HG03432 (cell line): ENCODE results near the gene UAP1.

Experiments used
- ATAC-seq: cut with Tn5 transposase; IDR thresholded peaks from one replicate; pipeline ENCODE4 v1.9.1; 2021; ENCODE audit warnings: mild to moderate bottlenecking, moderate library complexity; ENCODE audit not compliant: unreplicated experiment

Gene UAP1

DNA sequence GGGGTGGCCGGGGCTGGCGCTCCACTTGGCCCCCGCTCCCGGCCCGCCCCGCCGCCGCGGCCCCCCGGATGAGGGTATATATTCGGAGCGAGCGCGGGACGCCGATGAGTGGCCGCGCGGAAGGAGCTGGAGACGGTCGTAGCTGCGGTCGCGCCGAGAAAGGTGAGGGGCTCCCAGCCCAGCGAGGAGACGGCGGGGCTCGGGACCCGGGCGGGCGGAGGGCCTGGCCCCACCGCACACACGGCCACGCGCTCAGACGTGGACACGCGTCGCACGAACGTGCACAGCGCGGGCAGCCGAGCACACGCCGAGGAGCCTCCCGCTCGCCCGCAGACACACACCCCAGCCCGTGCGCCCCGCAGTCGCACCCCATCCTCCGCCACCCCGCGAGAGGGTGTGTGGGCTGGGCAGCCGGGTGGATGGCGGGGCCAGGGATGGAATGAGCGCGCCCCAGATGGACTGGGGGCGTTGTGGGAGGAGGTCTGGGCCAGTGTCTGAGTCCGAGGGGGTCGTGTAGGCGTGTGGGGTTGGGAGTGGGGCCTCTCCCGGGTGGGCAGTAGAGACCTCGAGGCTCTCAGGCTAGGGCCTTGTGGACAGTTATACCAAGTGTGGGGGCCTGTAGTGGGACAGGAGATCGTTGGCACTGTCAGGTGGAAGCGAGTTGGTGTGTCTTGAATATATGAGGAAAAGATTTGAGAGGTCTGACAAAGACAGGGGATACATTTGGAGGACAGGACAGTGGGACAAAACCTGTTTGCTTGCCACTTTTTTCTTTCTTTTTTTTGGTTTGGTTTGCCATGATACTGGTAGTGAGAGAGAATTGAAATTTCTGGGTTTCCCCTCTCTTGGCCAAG lies at the start of gene UAP1:
Gene UAP1 (plus strand): TSS at position 107 of the 854 bp plus-strand sequence. CDS start 4,347 bp downstream, outside the sequence.
- peak; percentile 43 for ATAC-seq

DNA sequence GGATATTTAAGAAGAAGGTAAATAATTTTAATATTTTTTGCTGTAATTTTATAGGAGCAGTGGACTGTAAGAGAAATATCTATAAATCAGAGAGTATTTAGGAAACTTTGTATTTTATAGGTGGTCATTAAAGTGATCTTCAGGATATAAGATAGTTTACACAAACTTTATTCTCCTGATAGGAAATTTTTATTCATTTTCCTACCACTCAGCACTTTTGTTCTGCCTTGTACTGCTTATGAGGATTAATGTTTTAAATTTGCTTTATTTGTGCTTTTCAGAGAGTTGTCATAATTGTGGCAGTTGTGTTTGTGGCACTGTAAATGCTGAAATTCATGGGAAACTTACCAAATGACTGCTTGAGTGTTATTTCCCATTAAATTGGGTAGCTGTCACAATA lies 34.2 kb upstream of the UAP1 start:
- no peak for ATAC-seq

DNA sequence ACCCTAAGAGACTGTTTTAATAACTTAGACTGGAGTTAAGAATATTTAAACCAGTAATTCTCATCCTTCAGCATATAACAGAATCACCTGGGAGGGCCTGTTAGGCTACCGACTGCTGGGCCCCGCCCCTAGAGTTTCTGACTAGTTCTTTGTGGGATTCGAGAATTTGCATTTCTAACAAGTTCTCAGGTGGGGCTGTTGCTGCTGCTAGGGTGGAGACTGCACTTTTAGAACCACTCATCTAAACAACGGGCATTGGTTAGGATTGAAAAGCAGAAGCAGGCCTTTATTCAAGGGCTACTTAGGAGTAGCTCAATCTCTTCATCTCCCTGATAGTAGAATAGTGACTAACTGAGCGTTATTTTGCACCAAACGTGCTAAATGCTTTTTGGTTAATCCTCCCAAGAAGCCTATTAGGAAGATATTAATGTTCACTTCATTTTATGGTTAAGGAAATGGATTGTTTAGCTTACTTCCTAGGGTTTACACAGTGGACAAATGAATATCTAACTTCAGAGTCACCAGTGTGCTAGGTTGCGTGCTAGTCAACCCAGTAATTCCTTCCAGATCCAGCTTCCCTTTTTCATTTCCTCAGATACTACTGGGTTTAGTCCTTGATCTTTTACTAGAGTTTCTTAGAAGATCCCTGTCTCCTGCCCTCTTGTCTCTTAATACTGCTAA lies 31.1 kb upstream of the UAP1 start:
- ATAC-seq, result peak; percentile 96

DNA sequence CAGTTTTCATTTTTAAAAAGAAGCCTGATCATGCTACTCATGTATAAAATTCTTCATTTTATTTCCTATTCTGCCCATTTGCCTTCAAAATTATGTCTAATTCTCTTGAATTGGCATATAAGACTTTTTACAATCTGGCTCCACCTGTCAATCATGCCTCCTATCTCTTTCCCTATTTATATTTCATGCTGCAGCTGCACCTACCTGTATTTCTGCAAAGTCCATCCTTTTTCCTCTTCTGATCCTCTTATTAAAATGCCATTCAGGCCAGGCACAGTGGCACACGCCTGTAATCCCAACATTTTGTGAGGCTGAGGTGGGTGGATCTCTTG lies 30.6 kb upstream of the UAP1 start:
- ATAC-seq, result no peak

DNA sequence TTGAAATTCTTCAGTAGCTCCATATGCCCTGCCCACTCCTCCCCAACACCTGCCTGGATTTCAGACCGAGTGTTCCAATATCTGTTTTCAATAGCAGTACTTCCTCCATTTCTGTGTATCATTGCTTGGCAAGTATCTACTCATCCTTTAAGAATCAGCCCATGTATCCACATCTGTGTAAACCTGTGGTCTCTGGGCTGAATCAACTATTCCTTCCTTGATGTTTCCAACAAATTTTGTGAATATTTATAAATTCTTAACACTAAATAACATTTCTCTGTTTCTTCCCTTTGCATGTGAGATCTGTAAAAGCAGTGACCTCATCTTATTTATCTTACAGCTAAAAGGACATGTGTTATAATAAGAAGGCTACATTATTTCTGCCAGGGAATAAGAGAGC lies 26.0 kb upstream of the UAP1 start:
- no peak for ATAC-seq

DNA sequence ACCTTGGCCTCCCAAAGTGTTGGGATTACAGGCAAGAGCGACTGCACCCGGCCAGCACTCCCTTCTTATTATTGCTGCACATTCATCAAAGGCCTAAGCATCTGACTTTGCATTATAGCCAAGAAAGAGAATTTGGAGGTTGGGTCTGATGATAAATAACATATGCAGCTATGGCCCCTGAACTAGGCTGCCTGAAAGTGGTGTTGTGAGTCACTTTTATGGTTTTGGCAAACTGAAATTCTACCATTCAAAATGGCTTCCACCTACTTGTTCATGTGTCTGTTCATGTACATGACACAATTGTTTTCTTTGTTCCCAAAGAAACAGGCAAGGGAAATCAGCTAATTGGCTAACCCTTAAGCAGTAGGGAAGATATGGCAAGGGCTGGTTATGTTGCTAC lies 25.0 kb upstream of the UAP1 start:
- ATAC-seq, result no peak

DNA sequence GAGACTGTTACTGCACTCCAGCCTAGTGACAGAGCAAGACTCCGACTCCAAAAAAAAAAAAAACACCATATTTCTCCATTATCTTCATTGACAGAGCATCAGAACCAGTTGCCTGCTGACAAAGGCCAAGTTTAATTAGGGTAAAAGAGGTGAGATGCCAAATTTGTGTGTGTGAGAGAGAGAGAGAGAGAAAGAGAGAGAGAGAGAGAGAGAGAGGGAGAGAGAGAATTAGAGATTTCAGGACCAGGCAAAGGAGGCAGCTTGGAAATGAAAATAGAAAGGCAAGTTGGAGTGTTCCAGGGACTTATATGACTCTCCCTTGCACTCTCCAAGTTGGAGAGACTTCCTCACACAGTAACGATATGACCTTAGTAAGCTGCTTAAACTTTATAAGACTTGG lies 24.3 kb upstream of the UAP1 start:
- ATAC-seq, result no peak

DNA sequence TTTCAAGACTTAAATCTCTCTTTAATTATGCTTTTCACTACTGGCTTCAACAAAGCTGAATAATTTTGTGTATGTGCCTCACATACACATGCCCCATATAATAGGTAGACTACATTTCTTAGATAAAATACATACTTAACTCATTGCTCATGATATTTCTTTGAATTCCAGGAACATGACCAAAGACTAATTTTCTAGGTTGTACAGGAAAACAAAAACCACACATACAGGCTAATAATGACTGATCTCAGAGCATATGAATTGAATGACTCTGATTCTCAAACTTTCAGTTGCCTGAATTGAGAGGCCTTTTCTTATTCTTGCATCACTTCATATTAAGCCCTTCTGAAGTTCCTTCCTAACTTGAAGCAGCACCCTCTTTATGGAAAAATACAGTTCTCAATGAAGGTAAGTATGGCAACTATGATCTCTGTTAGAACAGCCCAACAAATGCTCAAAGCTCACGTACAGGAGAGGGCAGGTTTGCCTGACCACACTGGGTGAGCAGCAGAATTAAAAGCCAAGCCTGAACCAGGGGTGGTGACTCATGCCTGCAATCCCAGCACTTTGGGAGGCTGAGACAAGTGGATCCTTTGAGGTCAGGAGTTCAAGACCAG lies 22.6 kb upstream of the UAP1 start:
- no peak for ATAC-seq

DNA sequence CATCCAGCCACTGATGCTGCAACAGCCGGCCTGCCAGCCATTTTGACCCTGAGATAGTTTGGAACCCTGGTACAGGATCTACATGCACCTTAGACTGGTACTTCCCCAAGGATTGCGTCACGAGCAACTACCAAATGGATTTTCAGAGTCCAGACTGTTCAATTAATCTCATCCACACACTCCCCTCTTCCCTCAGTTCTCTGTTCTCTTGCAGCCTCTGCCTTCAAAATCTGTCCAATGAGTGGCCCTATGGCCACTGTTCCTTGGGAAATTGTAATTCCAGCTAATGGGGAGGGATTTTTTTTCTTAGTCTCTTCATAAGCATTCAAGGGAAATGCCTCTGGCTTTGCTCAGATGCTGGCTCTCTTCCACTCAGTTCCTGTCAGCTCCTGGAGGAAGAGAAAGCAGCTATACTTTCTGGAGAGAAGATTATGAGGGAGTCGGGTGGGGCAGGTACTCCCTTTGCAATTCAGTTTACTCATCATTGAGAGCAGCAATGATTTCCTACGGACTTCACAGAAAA lies 19.8 kb upstream of the UAP1 start:
- ATAC-seq, result no peak

DNA sequence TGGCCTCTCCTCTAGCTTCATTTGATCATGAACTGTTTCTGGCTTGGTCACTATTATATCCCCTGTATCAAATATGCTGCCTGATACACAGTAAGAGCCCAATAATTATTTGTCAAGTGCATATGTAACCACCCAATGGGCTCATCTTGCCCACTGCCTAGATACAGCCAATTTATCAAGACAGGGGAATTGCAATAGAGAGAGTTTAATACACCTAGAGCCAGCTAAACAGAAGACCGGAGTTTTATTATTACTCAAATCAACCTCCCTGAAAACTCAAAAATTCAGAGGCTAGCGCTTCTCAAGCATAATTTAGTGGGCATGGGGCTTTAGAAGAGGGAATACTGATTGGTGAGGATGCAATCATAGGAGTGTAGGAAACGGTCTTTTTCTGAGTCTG lies 18.3 kb upstream of the UAP1 start:
- ATAC-seq, result no peak

DNA sequence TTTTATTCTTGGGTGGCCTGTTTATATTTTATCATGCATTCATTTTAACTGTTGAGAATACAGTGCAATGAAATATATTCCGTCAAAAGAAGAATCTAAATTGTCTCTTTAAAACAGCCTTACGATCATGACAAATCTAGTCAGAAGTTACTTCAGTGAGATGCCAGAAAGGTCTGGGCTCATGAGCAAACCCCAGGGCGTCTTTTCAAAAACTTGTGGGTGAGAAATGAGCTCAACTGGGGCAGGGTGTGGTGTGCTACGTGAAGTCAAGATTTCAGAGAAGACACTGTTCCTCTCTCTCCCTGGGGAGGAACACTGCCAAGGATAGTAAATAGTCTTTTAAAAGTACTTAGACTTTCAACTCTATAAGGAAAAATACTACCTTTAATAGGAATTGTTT lies 13.4 kb upstream of the UAP1 start:
- ATAC-seq, result no peak

DNA sequence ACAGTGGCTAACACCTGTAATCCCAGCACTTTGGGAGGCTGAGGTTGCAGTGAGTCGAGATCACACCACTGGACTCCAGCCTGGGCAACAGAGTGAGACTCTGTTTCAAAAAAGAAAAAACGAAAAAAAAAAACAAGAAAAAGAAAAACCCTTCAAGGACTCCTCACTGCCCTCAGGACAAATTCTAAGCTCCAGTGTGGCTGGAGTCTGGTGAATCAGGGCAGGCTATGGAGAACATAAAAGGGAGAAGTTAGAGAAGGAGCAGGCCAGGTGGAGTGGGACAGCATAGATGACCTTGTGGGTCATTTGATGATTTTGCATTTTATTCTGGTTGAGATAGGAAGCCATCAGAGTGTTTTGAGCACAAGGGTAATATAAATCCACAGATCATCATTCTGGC lies 12.5 kb upstream of the UAP1 start:
- ATAC-seq, result no peak

DNA sequence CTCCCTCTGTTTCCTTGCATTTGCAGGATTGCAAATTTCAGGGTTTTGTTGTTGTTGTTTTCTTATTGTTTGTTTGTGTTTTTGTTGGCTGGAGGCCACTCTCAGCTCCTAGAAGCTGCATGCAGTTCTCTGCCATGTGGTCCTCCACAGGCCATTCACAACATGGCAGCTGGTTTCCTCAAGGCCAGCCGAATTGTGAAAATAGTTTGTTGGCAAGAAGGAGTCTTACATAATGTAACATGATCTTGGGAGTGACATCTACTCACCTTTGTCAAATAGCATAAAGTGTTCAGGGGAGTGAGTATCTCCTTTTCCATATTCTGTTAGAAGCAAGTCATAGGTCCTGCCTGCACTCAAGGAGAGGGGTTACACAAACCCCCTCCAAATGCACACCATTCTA lies 10.6 kb upstream of the UAP1 start:
- ATAC-seq, result no peak

DNA sequence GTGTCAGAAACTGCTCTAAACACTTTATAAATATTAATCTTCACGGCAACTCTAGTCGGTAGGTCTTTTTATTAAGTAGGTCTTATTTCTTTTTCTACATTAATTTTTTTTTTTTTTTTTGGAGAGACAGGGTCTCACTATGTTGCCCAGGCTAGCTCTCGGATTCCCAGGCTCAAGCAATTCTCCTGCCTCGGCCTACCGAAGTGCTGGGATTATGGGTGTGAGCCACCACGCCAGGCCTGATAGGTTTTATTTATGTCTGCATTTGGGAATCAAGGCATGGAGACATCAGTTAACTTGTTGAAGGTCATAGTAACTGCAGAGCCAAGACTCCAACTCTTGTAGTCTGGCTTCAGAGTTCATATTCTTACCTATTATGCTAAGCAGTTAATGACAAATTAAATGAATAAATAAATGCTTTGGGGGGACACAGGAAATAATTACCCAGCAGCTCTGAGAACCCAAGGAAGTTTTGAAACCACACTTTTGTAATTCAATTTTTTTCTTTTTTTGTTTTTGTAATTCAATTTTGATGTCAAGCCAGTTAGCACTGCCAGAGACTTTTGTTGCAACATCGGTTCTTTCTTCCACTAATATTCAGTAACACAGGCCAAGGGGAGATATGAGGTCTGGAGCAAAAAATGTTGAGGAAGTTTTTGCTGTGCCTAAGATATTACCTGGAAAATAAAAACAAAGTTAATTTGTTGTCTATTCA lies 9.4 kb upstream of the UAP1 start:
- no peak for ATAC-seq

DNA sequence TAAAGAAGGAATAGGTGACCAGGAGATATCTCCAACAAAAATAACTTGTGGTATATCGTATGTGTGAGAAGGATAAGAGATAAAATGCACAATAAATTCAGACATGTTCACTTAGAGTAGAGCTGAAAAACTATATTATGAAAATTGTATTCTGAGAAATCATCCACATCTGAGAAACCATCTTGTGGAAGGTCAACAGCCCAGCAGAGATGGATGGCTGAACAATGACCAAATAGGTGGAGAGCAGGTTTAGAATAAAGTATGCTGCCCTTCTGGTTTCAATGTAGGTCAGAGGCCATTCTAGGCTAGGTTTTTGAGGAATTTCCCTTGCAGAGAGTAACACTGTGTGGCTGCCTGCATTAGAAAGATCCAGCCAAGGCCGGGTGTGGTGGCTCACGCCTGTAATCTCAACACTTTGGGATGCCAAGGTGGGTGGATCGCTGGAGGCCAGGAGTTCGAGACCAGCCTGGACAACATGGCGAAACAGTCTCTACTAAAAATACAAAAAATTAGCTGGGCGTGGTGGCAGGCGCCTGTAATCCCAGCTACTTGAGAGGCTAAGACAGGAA lies 8.8 kb upstream of the UAP1 start:
- no peak for ATAC-seq

DNA sequence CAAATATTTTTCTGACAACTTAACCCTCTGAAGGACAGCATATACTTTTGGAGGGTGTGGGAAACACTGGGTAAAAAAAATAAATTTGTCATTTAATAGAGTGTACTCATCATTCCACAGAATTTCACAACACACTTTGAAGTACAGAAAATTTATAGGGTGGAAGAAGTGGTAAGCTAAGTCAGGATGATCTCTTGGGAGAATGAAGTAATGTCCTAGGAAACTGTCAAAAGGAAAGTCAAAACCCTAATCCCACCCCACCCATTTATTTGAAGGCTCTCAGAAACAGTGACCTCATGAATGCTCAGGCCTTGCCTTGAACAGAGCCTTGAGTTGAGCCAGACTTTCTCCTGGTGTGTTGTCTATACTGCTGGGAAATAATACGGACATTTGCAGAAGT lies 7.3 kb upstream of the UAP1 start:
- no peak for ATAC-seq

DNA sequence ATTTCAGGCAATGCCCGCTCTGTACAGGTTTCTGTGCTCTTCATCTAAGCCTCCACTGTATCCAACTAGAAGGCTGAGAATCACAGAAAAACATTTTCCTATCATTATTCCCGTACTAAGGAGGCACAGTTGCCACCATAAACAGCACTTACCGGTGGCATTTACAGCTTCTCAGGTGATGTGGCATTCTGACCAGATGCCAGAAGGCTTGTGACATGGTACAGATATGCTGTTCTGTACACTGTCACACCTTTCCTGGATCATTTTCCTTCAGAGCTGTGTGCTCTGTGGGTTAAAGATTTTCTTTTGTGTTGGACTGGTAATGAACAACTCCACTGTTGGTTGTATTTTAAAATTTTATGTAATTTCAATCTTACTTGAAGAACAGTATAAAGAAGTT lies 4.0 kb upstream of the UAP1 start:
- no peak for ATAC-seq

DNA sequence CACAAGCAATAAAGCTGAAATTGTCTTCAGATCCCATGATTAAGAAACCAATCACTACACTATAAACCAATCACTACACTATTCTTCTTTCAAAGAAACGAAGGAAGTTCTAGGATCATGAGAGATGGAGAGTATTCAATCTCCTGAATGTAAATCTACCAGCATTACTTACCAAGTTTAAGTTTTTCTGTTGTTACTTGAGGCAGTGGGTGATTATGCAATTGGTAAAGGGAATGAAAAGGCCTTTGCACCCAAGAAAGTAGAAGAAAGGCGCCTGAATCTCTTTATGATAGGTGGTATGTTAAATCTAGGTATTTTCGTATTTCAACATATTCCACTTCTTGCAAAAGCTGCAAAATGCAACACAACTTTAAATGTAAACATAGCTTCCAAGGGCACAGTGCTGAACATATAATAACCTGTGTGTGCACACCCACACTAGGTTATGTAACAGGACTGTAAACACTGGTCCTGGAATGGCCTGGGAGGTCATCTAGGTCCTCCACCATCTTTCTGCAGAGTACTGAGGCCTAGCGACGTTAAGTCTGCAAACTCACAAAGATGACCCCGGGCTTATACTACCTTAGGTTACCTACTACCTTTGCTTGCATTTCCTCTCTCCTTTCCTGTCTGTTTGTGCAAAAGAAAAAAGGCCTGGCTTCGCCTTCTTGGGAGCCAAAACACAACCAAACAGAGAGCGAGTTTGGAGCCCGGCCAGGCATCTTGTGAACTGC lies 1.1 kb upstream of the UAP1 start:
- ATAC-seq, result no peak

DNA sequence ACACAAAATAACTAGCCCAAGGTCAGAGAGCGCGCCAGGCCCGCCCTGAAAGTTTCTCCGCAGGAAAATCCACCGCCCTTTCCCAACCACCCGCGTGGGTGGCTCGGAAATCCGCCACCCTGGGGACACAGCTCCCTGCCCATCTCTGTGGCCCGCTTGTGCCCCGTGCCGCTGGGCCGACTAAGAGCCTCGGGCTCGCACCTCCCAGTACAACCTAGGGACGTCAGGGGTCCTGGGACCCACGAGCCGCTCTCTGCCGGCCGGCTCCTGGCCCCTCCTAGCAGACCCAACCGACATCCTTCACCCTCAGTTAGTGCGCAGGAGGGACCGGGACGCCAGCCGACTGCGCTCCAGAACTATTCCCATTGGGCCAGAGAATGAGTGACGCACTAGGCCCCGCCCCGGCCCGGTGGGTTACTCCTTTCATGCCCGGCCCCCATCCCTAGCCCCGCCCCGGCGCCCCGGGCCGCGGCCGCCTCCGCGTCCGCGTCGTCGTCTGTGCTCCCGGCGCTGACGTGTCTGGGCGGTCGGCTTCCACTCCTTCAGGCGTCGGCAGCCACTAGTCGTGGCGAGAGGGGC lies 396 bp upstream of the UAP1 start:
- peak; percentile 95 for ATAC-seq

DNA sequence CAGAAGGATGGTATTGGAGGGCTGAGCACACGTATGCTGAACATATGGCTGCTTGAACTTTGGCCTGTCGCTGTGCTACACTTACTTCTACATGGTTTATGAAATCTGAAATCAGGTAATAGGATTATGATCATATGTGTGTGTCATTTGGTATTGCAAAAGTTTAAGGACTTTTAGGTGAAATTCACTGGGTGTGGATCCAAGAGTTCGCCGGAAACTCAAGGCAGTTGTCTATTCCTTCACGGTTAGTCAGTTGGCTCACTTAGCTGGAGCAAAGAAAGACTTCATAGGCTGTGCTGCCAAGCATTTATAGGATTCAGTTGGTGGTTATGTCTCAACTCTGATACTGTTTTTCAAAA lies 927 bp downstream of the UAP1 start:
- no peak for ATAC-seq
